Measurements from ENCODE around the gene TNFAIP8L1.

The TNFAIP8L1 gene

DNA sequence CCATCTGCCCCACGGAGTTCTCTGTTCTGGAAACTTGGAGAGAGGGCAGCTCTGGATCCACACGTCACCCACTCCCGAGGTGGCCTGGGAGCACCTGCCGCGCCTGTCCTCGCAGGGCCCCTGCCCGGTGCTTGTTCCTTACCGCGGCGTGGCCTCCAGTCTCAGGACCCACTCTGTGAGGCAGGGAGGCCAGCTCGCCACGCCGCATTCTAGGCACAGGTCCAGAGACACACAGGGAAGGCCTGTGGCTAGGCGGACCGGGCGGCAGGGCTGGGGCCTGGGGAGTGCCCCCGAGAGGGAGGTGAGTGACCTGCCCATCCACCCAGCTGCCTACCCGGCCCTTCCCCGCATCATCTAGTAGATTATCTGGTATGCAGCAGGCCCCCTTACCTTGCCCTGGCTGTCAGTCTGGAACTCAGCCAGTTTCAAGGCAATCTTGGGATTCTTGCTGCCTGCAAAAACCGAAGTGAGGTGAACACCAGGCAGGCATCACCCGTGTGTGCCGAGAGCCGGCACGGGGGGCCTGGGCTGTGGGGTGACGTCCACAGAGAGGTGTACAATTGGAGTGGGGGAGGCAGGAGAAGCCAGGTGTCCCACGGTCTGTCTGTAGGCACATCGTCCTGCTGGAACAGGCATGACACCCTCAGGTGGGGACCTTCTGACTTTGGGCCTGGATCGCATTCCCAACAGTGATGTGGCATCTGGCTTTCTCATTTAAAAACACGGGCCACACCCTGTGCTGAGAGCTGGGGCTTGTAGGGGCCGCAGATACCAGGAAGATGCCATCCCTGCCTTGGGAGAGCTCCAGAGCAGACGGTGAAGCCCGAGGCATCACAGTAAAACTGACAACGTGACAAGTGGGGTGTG lies 60.7 kb downstream of the TNFAIP8L1 start:
- peak overlapping the region in 1 of 2 donors; percentile 20 for H3K27ac Mint-ChIP-seq
- H3K4me1 Mint-ChIP-seq (ENCODE audit: low read depth in 2 of 2) = peaks cover 3 to 4% of the 10 kb centered on the region in 2 donors
- no peaks in the 10 kb centered on the region for H3K9me3 Mint-ChIP-seq
- DNase-seq (no peak), ATAC-seq (replicated peaks) (no peak)
- H3K36me3 Mint-ChIP-seq (ENCODE audit: insufficient read depth) = peaks cover 56% of the 10 kb centered on the region
- no peak overlapping the region for H3K4me3 Mint-ChIP-seq
- no peaks in the 10 kb centered on the region for H3K27me3 Mint-ChIP-seq

DNA sequence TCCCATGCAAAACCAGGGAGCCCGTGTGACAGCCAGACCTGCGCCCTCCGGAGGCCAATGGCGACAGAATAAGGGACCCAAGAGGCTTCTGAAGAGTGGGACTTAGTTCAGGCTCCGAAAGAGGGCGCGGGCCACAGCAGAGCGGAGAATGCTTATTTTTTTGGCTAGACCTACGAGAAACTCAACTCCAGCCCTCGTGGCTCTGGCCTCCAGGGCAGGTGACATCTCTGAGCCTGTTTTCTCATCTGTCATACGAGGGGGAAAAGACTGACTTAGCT lies 61.3 kb downstream of the TNFAIP8L1 start:
- H3K36me3 Mint-ChIP-seq (ENCODE audit: insufficient read depth) = peaks cover 56% of the 10 kb centered on the region
- H3K27ac Mint-ChIP-seq = peak overlapping the region in 1 of 2 donors; percentile 20
- ATAC-seq (replicated peaks) (no peak), DNase-seq (no peak)
- no peaks in the 10 kb centered on the region for H3K9me3 Mint-ChIP-seq
- H3K27me3 Mint-ChIP-seq = no peaks in the 10 kb centered on the region
- H3K4me1 Mint-ChIP-seq (ENCODE audit: low read depth in 2 of 2) = peaks cover 3 to 4% of the 10 kb centered on the region in 2 donors
- no peak overlapping the region for H3K4me3 Mint-ChIP-seq

DNA sequence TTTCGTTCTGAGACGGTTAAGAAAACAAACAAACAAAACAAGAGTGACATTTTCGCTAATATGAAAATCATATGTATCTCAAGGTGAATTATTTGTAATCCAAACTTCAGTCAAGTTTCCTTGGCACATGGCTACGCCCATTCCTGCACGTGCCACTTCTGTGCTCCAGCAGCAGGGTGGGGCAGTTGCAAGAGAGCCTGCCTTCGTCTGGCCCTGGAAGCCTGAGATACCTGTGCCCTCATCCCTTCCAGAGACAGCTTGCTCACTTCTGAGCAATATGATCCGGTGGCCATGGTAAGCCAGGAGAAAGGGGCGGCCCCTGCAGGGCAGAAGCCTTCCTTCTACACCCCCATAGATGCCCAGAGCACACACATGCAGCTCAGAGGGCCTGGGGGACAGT lies 62.2 kb downstream of the TNFAIP8L1 start:
- H3K27me3 Mint-ChIP-seq = no peaks in the 10 kb centered on the region
- peaks cover 52% of the 10 kb centered on the region for H3K36me3 Mint-ChIP-seq (ENCODE audit: insufficient read depth)
- no peak overlapping the region for H3K4me3 Mint-ChIP-seq
- no peak for ATAC-seq (replicated peaks)
- H3K27ac Mint-ChIP-seq = peak overlapping the region in 1 of 2 donors; percentile 70
- H3K9me3 Mint-ChIP-seq = no peaks in the 10 kb centered on the region
- no peak for DNase-seq
- H3K4me1 Mint-ChIP-seq (ENCODE audit: low read depth in 2 of 2) = peaks cover 3 to 4% of the 10 kb centered on the region in 2 donors

DNA sequence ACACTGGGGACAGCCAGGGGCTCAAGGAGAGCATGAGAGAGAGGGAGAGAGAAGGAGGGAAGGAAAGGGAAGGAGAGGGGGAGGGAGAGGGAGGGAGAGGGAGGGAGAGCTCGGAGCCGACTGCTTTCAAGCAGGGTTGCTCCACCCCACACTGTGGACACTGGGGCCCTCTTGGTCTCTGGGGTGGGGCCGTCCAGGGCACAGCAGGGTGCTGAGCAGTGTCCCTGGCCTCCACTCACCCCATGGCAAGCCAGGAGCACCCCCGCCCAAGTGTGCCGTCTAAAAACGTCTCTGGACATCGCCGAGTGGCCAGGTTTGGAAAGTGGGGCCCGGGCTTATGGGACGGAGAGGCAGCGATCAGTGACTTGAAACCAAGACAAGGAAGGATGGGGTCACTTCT lies 63.4 kb downstream of the TNFAIP8L1 start:
- H3K4me3 Mint-ChIP-seq = no peak overlapping the region
- no peaks in the 10 kb centered on the region for H3K27me3 Mint-ChIP-seq
- H3K36me3 Mint-ChIP-seq (ENCODE audit: insufficient read depth) = peaks cover 46% of the 10 kb centered on the region
- no peak for DNase-seq
- H3K4me1 Mint-ChIP-seq (ENCODE audit: low read depth in 2 of 2) = peaks cover 3 to 6% of the 10 kb centered on the region in 2 donors
- H3K9me3 Mint-ChIP-seq = no peaks in the 10 kb centered on the region
- ATAC-seq (replicated peaks) = no peak
- peak overlapping the region; percentile 70 to 83 for H3K27ac Mint-ChIP-seq

DNA sequence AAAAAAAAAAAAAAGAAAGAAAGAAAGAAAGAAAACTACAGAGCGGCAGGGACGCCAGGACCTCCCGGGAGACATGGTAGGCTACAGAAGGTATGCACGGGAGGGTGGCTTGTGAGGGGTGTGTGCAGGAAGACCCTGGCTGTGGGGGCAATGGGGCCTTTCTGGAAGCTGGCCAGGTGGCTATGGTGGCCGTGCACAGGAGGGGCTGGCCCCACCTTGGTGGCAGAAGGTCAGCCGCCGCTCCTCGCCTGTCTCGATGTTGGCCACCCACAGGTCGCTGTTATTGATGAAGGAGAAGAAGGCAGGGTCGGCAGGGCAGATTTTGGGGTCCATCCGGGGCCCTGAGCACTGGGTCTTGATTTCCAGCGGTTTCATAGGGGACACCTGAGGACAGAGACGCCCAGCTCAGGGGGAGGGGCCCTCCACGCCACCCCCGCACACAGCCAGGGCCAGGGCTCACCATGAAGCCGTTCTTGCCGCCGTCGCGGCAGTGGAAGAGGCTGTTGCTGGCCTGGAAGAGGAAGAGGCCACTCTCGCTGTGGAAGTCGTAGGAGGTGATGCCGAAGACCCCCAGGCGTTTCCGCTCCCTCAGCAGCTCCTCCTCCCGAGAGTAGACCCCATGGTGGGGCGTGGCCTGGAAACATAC lies 64.5 kb downstream of the TNFAIP8L1 start:
- H3K9me3 Mint-ChIP-seq = no peaks in the 10 kb centered on the region
- H3K4me3 Mint-ChIP-seq = no peak overlapping the region
- peak overlapping the region in 1 of 2 donors; percentile 83 for H3K27ac Mint-ChIP-seq
- DNase-seq = no peak
- peaks cover 40% of the 10 kb centered on the region for H3K36me3 Mint-ChIP-seq (ENCODE audit: insufficient read depth)
- H3K27me3 Mint-ChIP-seq = no peaks in the 10 kb centered on the region
- H3K4me1 Mint-ChIP-seq (ENCODE audit: low read depth in 2 of 2) = peaks cover 3 to 6% of the 10 kb centered on the region in 2 donors
- ATAC-seq (replicated peaks) = no peak

DNA sequence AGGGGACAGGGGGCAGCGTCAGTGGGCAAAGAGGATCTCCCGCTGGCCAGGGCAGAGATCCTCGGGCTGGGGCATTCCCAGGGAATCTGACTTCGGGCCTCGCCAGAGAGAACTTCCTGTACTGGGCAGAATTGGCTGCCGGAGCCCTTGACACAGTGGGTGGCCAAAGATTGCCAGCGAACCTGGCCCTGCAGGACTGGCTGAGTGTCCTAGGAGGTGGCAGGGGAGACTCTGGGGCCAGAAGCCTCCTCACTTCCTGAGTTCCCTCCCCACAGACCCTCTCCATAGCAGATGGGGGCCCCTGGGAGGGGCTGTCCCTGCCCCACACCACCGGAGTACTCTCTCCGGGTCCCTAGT lies 65.0 kb downstream of the TNFAIP8L1 start:
- peak overlapping the region in 1 of 2 donors; percentile 35 for H3K27ac Mint-ChIP-seq
- no peaks in the 10 kb centered on the region for H3K9me3 Mint-ChIP-seq
- H3K4me3 Mint-ChIP-seq = no peak overlapping the region
- DNase-seq (no peak), ATAC-seq (replicated peaks) (no peak)
- peaks cover 7 to 10% of the 10 kb centered on the region in 2 donors for H3K4me1 Mint-ChIP-seq (ENCODE audit: low read depth in 2 of 2)
- peaks cover 42% of the 10 kb centered on the region for H3K36me3 Mint-ChIP-seq (ENCODE audit: insufficient read depth)
- no peaks in the 10 kb centered on the region for H3K27me3 Mint-ChIP-seq
